ENCODE results near the gene E2F3.

E2F3 gene

GRCh38 chr6:20402342-20403069 lies 827 bp downstream of the E2F3 start:
- in situ Hi-C loops (cut with HindIII; ENCODE audit: low pct_ligation_motif_present, low sequenced_read_pairs), result no loop called here
- peak overlapping the region; percentile 75 for H3K4me3 ChIP-seq (ENCODE audit: low read depth, low read length)
- TF ChIP-seq CTCF (IDR thresholded peaks at IDR 0.05; ENCODE audit: low read depth, low read length, missing control alignments), result no peak
- peak overlapping the region; percentile 92 for H3K27ac ChIP-seq
- no peak for DNase-seq
- no peaks in the 10 kb centered on the region for H3K36me3 ChIP-seq (replicated peaks)
- no peaks in the 10 kb centered on the region for H3K27me3 ChIP-seq (replicated peaks)

- TF ChIP-seq CTCF (IDR thresholded peaks at IDR 0.05; ENCODE audit: low read depth, low read length, missing control alignments), result no peak
- H3K4me3 ChIP-seq (ENCODE audit: low read depth, low read length), result peak overlapping the region; percentile 75
- no peaks in the 10 kb centered on the region for H3K27me3 ChIP-seq (replicated peaks)
- DNase-seq, result peak; percentile 59
- peaks cover 2% of the 10 kb centered on the region for H3K36me3 ChIP-seq (replicated peaks)
- H3K27ac ChIP-seq, result peak overlapping the region; percentile 92
- in situ Hi-C loops (cut with HindIII; ENCODE audit: low pct_ligation_motif_present, low sequenced_read_pairs), result no loop called here
Measured at GRCh38 chr6:20403070-20403765, 1.5 kb downstream of the E2F3 start.

- no peak for TF ChIP-seq CTCF (IDR thresholded peaks at IDR 0.05; ENCODE audit: low read depth, low read length, missing control alignments)
- Histone ChIP-seq H3K27me3 (replicated peaks) (no peaks in the 10 kb centered on the region), H3K36me3 (replicated peaks) (peaks cover 2% of the 10 kb centered on the region), H3K27ac (peak overlapping the region; percentile 92), H3K4me3 (ENCODE audit: low read depth, low read length) (peak overlapping the region; percentile 75)
- DNase-seq, result peak; percentile 49
- in situ Hi-C loops (cut with HindIII; ENCODE audit: low pct_ligation_motif_present, low sequenced_read_pairs), result no loop called here
Measured at GRCh38 chr6:20403766-20404640, 2.3 kb downstream of the E2F3 start.

GRCh38 chr6:20404641-20405032 lies 3.0 kb downstream of the E2F3 start:
- peak; percentile 80 for TF ChIP-seq CTCF (IDR thresholded peaks at IDR 0.05; ENCODE audit: low read depth, low read length, missing control alignments)
- no peaks in the 10 kb centered on the region for H3K27me3 ChIP-seq (replicated peaks)
- DNase-seq, result peak; percentile 79
- peaks cover 2% of the 10 kb centered on the region for H3K36me3 ChIP-seq (replicated peaks)
- peak overlapping the region; percentile 92 for H3K27ac ChIP-seq
- peak overlapping the region; percentile 75 for H3K4me3 ChIP-seq (ENCODE audit: low read depth, low read length)
- in situ Hi-C loops (cut with HindIII; ENCODE audit: low pct_ligation_motif_present, low sequenced_read_pairs), result no loop called here

- no peaks in the 10 kb centered on the region for H3K27me3 ChIP-seq (replicated peaks)
- peaks cover 3% of the 10 kb centered on the region for H3K36me3 ChIP-seq (replicated peaks)
- no peak for TF ChIP-seq CTCF (IDR thresholded peaks at IDR 0.05; ENCODE audit: low read depth, low read length, missing control alignments)
- in situ Hi-C loops (cut with HindIII; ENCODE audit: low pct_ligation_motif_present, low sequenced_read_pairs), result no loop called here
- no peak for DNase-seq
- H3K4me3 ChIP-seq (ENCODE audit: low read depth, low read length), result no peak overlapping the region
- no peak overlapping the region for H3K27ac ChIP-seq
Measured at GRCh38 chr6:20408851-20409250, 7.2 kb downstream of the E2F3 start.

All from brain microvascular endothelial cell (primary cell).